Measurements from ENCODE around the gene CPLX3.

DNA sequence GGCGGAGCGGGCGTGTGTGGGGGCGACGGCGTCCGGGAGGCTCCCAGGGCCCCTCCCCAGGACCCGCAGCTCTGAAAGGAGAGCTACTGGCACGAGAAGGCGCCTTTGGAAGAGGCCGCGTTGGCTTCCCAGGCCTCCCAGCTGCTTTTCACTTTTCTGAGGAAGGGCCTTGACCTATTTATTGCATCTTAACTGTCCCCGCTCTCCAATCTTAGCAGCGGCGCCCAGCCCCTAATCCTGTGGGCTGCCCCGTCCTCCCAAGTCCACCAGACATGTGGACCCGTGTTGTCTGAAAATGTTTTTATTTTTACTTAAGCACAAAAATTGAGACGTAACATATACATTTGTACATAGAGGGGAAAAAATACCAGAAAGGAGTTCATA, 17.0 kb downstream of the CPLX3 start:
- TF ChIP-seq USF1 (IDR thresholded peaks at IDR 0.05) = no peak
- TF ChIP-seq TAF1 (IDR thresholded peaks at IDR 0.05; ENCODE audit: low read depth) = no peak
- no peak for TF ChIP-seq EP300 (IDR thresholded peaks at IDR 0.05; ENCODE audit: borderline replicate concordance)
- TF ChIP-seq EGR1 (IDR thresholded peaks at IDR 0.05) = no peak
- no peak; the same call in 1 of the 2 replicates for TF ChIP-seq ZBTB7A (IDR thresholded peaks at IDR 0.05; ENCODE audit: low read depth)
- no peak for TF ChIP-seq MAX (IDR thresholded peaks at IDR 0.05)
